Esophagus mucosa (tissue), 1 donor: ENCODE results near the gene GALNTL6. TPM values are rescaled to one million over a fixed set of nuclear protein-coding genes. Genes with fewer than 3 reads are reported as not detected.
"Not testable (repeated sequence)": the region's sequence is repeated elsewhere in the genome, so short reads cannot be mapped to it uniquely, and the experiment has no call there.

ENCODE experiments used
- ATAC-seq: fragments of 200-7000 bp; cut with Tn5 transposase; one replicate; pipeline ENCODE4 v1.9.1; 2020
- total RNA-seq: library from RNA; stranded (reverse); gene quantifications from one replicate; pipeline ENCODE4 v1.2.4, GENCODE V29; 2023
- donor health status: DM: yes; HTN: yes; CAD: no.

The GALNTL6 gene
- total RNA-seq, 1 donor from 2014 or later, result not detected

- ATAC-seq, result no peak
Measured at GRCh38 chr4:172887959-172888358, 1074.8 kb downstream of the GALNTL6 start.

GRCh38 chr4:172892300-172892699, 1079.1 kb downstream of the GALNTL6 start:
- peak; percentile 51 for ATAC-seq

- ATAC-seq, result no peak
Measured at GRCh38 chr4:172895699-172896098, 1082.5 kb downstream of the GALNTL6 start.

GRCh38 chr4:172897046-172897445, 1083.8 kb downstream of the GALNTL6 start:
- ATAC-seq, result no peak

- no peak for ATAC-seq
Measured at GRCh38 chr4:172898715-172899114, 1085.5 kb downstream of the GALNTL6 start.

GRCh38 chr4:172899861-172900260, 1086.7 kb downstream of the GALNTL6 start:
- ATAC-seq, result no peak

- no peak for ATAC-seq
Measured at GRCh38 chr4:172900900-172901299, 1087.7 kb downstream of the GALNTL6 start.

- not testable (repeated sequence) for ATAC-seq
Measured at GRCh38 chr4:172912468-172912867, 1099.3 kb downstream of the GALNTL6 start.

- ATAC-seq, result not testable (repeated sequence)
Measured at GRCh38 chr4:172917403-172917802, 1104.2 kb downstream of the GALNTL6 start.

- no peak for ATAC-seq
Measured at GRCh38 chr4:172919269-172919668, 1106.1 kb downstream of the GALNTL6 start.

- no peak for ATAC-seq
Measured at GRCh38 chr4:172927096-172927814, 1114.1 kb downstream of the GALNTL6 start.

GRCh38 chr4:172928347-172928746, 1115.1 kb downstream of the GALNTL6 start:
- ATAC-seq, result no peak

- no peak for ATAC-seq
Measured at GRCh38 chr4:172938072-172938829, 1125.0 kb downstream of the GALNTL6 start.

- ATAC-seq, result peak; percentile 58
Measured at GRCh38 chr4:172938870-172939269, 1125.7 kb downstream of the GALNTL6 start.

- no peak for ATAC-seq
Measured at GRCh38 chr4:172942840-172943239, 1129.6 kb downstream of the GALNTL6 start.

- ATAC-seq, result no peak
Measured at GRCh38 chr4:172945611-172946010, 1132.4 kb downstream of the GALNTL6 start.

- no peak for ATAC-seq
Measured at GRCh38 chr4:172946503-172946902, 1133.3 kb downstream of the GALNTL6 start.

GRCh38 chr4:172947594-172947993, 1134.4 kb downstream of the GALNTL6 start:
- ATAC-seq, result no peak

- ATAC-seq, result no peak
Measured at GRCh38 chr4:172950990-172951389, 1137.8 kb downstream of the GALNTL6 start.

- no peak for ATAC-seq
Measured at GRCh38 chr4:172951679-172952451, 1138.7 kb downstream of the GALNTL6 start.

- no peak for ATAC-seq
Measured at GRCh38 chr4:172953896-172954568, 1140.8 kb downstream of the GALNTL6 start.

GRCh38 chr4:172956340-172956739, 1143.1 kb downstream of the GALNTL6 start:
- ATAC-seq, result not testable (repeated sequence)

GRCh38 chr4:172957216-172957615, 1144.0 kb downstream of the GALNTL6 start:
- no peak for ATAC-seq
